Measurements from ENCODE around the gene MMP25. TPM values are rescaled to one million over a fixed set of nuclear protein-coding genes. Genes with fewer than 3 reads are reported as not detected.
A peak's percentile ranks its signal among the peaks of the same experiment; 100 is the strongest.

The MMP25 gene
- total and polyA plus RNA-seq, 9 of the 15 experiments (the other 6 are each of a cell fraction or from before 2014, with no cell fraction given) = 0.03 to 0.04 TPM; not detected in 7

DNA sequence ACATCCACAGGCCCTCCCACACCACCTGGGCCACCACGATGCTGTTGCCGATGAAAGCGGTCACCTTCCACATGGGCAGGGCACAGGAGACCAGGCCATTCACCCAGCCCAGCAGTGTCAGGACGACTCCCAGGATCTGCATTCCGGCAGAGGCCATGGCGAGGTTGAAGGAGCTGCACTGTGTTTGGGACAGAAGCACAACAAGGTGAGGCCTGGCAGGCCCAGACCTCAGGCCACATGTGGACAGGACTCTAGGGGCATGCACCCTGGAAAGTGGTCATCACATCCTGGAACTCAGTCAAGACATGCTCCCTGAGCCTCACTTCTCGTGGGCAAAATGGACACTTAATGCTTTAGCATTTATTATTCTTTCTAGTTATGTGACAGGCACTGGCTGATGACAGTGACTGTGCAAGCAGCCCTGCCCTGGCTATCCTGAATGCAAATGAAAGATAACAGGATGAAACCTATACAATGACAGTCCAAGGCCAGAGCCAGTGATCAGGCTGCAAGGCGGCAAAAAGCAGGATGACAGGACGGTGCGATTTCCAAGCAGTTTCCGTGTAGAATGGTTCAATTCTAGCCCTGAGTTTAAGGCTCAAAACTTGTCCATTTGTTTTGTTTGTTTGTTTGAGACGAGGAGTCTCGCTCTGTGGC lies 30.4 kb upstream of the MMP25 start (continued):
- no peak for TF ChIP-seq ATF2 (CRISPR knock-in tag; IDR thresholded peaks at IDR 0.05)
- no peak for TF ChIP-seq ZNF561 (CRISPR knock-in tag; conservative IDR thresholded peaks at IDR 0.05)
- TF ChIP-seq NBN (IDR thresholded peaks at IDR 0.05; ENCODE audit: low read depth) = 0 out of 2 replicates have a peak, but pooled peaks have one; percentile 13
- TF ChIP-seq CSDE1 (IDR thresholded peaks at IDR 0.05) = no peak
- no peak for TF ChIP-seq ZNF277 (CRISPR knock-in tag; IDR thresholded peaks at IDR 0.05; ENCODE audit: borderline replicate concordance)
- TF ChIP-seq, protein P1, sequence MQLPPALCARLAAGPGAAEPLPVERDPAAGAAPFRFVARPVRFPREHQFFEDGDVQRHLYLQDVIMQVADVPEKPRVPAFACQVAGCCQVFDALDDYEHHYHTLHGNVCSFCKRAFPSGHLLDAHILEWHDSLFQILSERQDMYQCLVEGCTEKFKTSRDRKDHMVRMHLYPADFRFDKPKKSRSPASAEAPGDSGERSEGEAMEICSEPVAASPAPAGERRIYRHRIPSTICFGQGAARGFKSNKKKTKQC (CRISPR knock-in tag; IDR thresholded peaks at IDR 0.05) = no peak
- no peak for TF ChIP-seq STAG1 (CRISPR knock-in tag; IDR thresholded peaks at IDR 0.05; ENCODE audit: borderline replicate concordance)
- TF ChIP-seq L3MBTL2 (IDR thresholded peaks at IDR 0.05) = peak; percentile 26; the same call in 1 of the 2 replicates
- TF ChIP-seq, protein P2, sequence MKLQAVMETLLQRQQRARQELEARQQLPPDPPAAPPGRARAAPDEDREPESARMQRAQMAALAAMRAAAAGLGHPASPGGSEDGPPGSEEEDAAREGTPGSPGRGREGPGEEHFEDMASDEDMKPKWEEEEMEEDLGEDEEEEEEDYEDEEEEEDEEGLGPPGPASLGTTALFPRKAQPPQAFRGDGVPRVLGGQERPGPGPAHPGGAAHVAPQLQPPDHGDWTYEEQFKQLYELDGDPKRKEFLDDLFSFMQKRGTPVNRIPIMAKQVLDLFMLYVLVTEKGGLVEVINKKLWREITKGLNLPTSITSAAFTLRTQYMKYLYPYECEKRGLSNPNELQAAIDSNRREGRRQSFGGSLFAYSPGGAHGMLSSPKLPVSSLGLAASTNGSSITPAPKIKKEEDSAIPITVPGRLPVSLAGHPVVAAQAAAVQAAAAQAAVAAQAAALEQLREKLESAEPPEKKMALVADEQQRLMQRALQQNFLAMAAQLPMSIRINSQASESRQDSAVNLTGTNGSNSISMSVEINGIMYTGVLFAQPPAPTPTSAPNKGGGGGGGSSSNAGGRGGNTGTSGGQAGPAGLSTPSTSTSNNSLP (IDR thresholded peaks at IDR 0.05; ENCODE audit: borderline replicate concordance, low read depth, low read length) = 0 out of 2 replicates have a peak, but pooled peaks have one; percentile 35
- TF ChIP-seq ELF2 (CRISPR knock-in tag; IDR thresholded peaks at IDR 0.05) = no peak
- TF ChIP-seq PHB2 (IDR thresholded peaks at IDR 0.05; ENCODE audit: low read depth) = no peak
- no peak for TF ChIP-seq ZBTB17 (CRISPR knock-in tag; IDR thresholded peaks at IDR 0.05)
- no peak for TF ChIP-seq TAF15 (IDR thresholded peaks at IDR 0.05; ENCODE audit: low read depth, low read length)
- TF ChIP-seq ZFX (CRISPR knock-in tag; IDR thresholded peaks at IDR 0.05) = peak; percentile 30
- TF ChIP-seq CREM (IDR thresholded peaks at IDR 0.05; ENCODE audit: low read depth) = no peak
- TF ChIP-seq DNMT1 (IDR thresholded peaks at IDR 0.05) = no peak
- TF ChIP-seq MEIS2 (IDR thresholded peaks at IDR 0.05; ENCODE audit: partially characterized antibody) = peak; percentile 72
- peak; percentile 49; the same call in 1 of the 2 replicates for TF ChIP-seq SOX6 (IDR thresholded peaks at IDR 0.05)
- TF ChIP-seq, protein P3, sequence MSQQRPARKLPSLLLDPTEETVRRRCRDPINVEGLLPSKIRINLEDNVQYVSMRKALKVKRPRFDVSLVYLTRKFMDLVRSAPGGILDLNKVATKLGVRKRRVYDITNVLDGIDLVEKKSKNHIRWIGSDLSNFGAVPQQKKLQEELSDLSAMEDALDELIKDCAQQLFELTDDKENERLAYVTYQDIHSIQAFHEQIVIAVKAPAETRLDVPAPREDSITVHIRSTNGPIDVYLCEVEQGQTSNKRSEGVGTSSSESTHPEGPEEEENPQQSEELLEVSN (IDR thresholded peaks at IDR 0.05; ENCODE audit: borderline replicate concordance in 1 of 2, extremely low read depth in 1 of 2, insufficient read depth in 1 of 2, insufficient read length in 1 of 2, low read depth in 1 of 2, low read length in 1 of 2, poor library complexity in 1 of 2, severe bottlenecking in 1 of 2) = peak in 1 of 2 experiments; percentile 68
- no peak for TF ChIP-seq FOXJ2 (tag; IDR thresholded peaks at IDR 0.05)
- TF ChIP-seq LEF1 (IDR thresholded peaks at IDR 0.05) = no peak
- TF ChIP-seq FOXK2 (conservative IDR thresholded peaks at IDR 0.05 in 1 of 2, IDR thresholded peaks at IDR 0.05 in 1 of 2; ENCODE audit: low read depth in 2 of 2) = 0 out of 4 replicates have a peak, but pooled peaks of 1 of the 2 experiments have one; percentile 20
- no peak for TF ChIP-seq POLR2H (tag; IDR thresholded peaks at IDR 0.05; ENCODE audit: low read depth)

All from K562 (cell line).